Measurements from ENCODE around the gene SAMD9L.

The SAMD9L gene

DNA sequence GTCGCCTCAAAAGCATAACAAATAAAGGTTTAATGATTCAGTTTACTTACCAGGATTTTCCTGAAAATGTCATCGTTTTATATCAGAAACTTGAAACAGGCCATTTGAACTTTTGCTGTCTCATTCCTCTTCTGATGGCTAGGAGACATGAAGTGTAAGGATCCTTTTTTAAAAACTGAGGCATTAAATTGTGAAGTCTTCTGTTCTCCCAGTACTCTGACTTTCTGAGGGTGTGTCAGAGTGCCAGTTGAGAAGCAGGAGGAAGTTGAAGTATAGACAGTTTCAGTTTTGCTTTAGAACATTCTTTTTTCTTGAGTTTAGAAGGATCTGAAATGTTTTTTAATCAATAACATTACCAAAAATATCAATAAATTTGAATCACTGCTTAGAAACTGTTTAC lies at the start of gene SAMD9L:
Gene SAMD9L, minus strand, starts transcription at position 242 of the 400 bp plus-strand sequence. CDS start 12,414 bp downstream, outside the sequence.
- no peaks in the 10 kb centered on the region for H3K27me3 ChIP-seq (ENCODE audit: insufficient read depth, low read length)
- peak within 1 kb of the TSS; percentile 84 for H3K4me3 ChIP-seq (ENCODE audit: low read depth, low read length)
- H3K27ac ChIP-seq (ENCODE audit: low read depth, low read length) = peak within 1 kb of the TSS; percentile 71
- H3K79me2 ChIP-seq (ENCODE audit: control insufficient read depth, insufficient read depth, low read length, unreplicated experiment) = peaks cover 32% of the 10 kb centered on the region
- peaks cover 21% of the 10 kb centered on the region for H3K36me3 ChIP-seq (ENCODE audit: insufficient read depth, low read length)
- H3K4me1 ChIP-seq (ENCODE audit: control insufficient read depth, insufficient read depth, low read length, unreplicated experiment) = peaks cover 24% of the 10 kb centered on the region
- H2AFZ ChIP-seq (ENCODE audit: low read length, unreplicated experiment) = peak within 1 kb of the TSS; percentile 100

GRCh38 chr7:93196336-93196735 lies 48.2 kb upstream of the SAMD9L start:
- peaks cover 3% of the 10 kb centered on the region; the same call in 1 of the 2 replicates for H3K27me3 ChIP-seq (ENCODE audit: insufficient read depth, low read length)
- no peak overlapping the region for H3K27ac ChIP-seq (ENCODE audit: low read depth, low read length)
- H3K4me1 ChIP-seq (ENCODE audit: control insufficient read depth, insufficient read depth, low read length, unreplicated experiment) = no peaks in the 10 kb centered on the region
- no peaks in the 10 kb centered on the region for H3K79me2 ChIP-seq (ENCODE audit: control insufficient read depth, insufficient read depth, low read length, unreplicated experiment)
- no peak overlapping the region for H3K4me3 ChIP-seq (ENCODE audit: low read depth, low read length)
- H3K36me3 ChIP-seq (ENCODE audit: insufficient read depth, low read length) = no peaks in the 10 kb centered on the region
- no peak overlapping the region for H2AFZ ChIP-seq (ENCODE audit: low read length, unreplicated experiment)

DNA sequence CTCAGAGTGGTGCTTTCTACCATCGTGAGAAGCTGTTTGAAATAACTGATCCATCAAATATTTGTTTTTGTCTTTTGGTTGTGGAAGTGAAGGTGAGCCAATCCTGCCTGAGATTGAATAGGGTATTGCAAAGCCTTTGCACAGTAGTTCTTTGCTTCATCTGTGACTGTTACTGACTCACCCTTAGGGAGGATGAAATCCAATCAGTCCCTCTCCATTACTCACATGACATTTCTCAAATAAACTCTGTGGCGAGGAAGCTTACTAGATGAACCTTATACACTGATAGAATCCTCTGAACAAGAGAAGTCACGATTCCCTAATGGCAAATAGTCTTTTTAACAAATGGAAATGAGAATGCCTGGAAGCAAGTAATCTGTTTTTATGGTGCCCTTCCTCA lies 46.2 kb upstream of the SAMD9L start:
- H3K27me3 ChIP-seq (ENCODE audit: insufficient read depth, low read length) = peaks cover 3% of the 10 kb centered on the region; the same call in 1 of the 2 replicates
- no peaks in the 10 kb centered on the region for H3K79me2 ChIP-seq (ENCODE audit: control insufficient read depth, insufficient read depth, low read length, unreplicated experiment)
- no peak overlapping the region for H2AFZ ChIP-seq (ENCODE audit: low read length, unreplicated experiment)
- no peaks in the 10 kb centered on the region for H3K4me1 ChIP-seq (ENCODE audit: control insufficient read depth, insufficient read depth, low read length, unreplicated experiment)
- no peak overlapping the region for H3K4me3 ChIP-seq (ENCODE audit: low read depth, low read length)
- H3K36me3 ChIP-seq (ENCODE audit: insufficient read depth, low read length) = no peaks in the 10 kb centered on the region
- H3K27ac ChIP-seq (ENCODE audit: low read depth, low read length) = no peak overlapping the region

DNA sequence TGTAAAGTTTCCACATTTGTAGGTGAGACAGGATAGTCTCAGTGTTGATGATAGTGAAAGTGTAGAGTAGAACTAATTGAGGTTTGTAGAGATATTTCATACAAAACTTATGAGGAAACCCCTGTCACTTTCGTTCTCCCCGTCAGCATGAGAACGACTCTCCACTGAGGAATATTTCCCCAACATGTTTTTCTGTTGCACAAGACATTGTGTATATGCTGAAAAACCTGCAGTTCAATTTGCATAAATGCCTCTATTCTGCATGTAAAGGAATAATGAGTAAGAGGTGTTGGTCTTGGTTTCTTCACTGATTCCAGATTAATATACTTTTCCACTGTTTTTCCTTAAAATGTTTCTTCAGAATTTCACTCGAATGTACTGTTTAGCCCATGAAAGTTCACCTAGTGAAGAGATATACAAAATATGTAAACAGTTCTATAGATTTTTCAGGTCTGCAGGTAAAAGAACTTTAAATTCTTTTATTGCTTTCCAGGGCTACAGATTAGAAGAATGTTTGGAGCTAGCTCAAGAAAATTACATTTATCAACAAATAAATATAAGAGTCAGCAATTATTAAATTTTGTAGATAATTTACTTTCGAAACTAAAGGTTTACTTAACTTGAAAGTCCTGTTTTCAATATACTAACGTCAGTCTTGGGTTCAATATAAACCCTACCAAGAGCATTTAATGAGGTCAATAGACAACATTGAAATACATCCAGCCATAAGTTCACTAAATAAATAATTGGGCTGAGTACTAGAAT lies 40.9 kb upstream of the SAMD9L start:
- H3K27ac ChIP-seq (ENCODE audit: low read depth, low read length) = no peak overlapping the region
- H3K4me3 ChIP-seq (ENCODE audit: low read depth, low read length) = no peak overlapping the region
- no peak overlapping the region for H2AFZ ChIP-seq (ENCODE audit: low read length, unreplicated experiment)
- H3K27me3 ChIP-seq (ENCODE audit: insufficient read depth, low read length) = peaks cover 3% of the 10 kb centered on the region; the same call in 1 of the 2 replicates
- no peaks in the 10 kb centered on the region for H3K79me2 ChIP-seq (ENCODE audit: control insufficient read depth, insufficient read depth, low read length, unreplicated experiment)
- H3K36me3 ChIP-seq (ENCODE audit: insufficient read depth, low read length) = no peaks in the 10 kb centered on the region
- H3K4me1 ChIP-seq (ENCODE audit: control insufficient read depth, insufficient read depth, low read length, unreplicated experiment) = peaks cover 17% of the 10 kb centered on the region

DNA sequence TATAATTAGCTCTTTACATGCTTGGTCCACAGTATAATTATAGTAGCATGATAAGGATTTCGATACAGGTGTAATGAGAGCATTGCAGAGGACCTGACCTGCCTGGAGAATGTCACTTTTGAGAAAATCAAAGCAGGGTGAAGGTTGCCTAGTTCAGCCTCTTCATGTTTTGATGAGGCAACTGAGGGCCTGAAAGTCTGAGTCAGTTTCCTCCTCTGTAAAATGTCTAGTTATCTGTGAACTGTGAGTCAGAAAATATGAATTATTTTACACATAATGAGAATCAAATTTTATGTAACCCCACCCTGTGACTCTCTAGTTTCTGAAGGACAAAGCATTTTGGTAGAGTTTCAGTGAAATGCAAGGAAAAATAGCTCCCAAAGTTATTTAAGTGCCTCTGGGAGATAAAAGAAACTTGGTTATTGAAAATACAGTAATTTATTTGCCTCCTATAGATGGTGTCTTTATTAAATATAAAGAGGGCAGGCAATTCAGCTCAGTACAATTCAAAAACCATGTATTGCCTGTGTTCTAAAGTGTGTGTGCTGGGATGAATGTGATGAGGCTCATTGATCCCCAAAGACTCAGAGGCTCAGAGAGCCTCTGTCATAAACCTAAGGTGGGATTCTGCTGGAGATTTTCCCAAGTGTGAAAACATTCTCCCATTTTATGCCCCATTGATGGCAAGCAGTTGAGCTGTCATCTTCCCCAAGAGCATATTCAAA lies 37.3 kb upstream of the SAMD9L start:
- Histone ChIP-seq H3K27me3 (ENCODE audit: insufficient read depth, low read length) (no peaks in the 10 kb centered on the region), H3K27ac (ENCODE audit: low read depth, low read length) (no peak overlapping the region), H3K79me2 (ENCODE audit: control insufficient read depth, insufficient read depth, low read length, unreplicated experiment) (no peaks in the 10 kb centered on the region), H3K36me3 (ENCODE audit: insufficient read depth, low read length) (no peaks in the 10 kb centered on the region), H3K4me3 (ENCODE audit: low read depth, low read length) (no peak overlapping the region), H2AFZ (ENCODE audit: low read length, unreplicated experiment) (no peak overlapping the region), H3K4me1 (ENCODE audit: control insufficient read depth, insufficient read depth, low read length, unreplicated experiment) (peaks cover 17% of the 10 kb centered on the region)

GRCh38 chr7:93179173-93179572 lies 31.0 kb upstream of the SAMD9L start:
- no peak overlapping the region for H3K27ac ChIP-seq (ENCODE audit: low read depth, low read length)
- H3K27me3 ChIP-seq (ENCODE audit: insufficient read depth, low read length) = no peaks in the 10 kb centered on the region
- no peaks in the 10 kb centered on the region for H3K79me2 ChIP-seq (ENCODE audit: control insufficient read depth, insufficient read depth, low read length, unreplicated experiment)
- no peak overlapping the region for H2AFZ ChIP-seq (ENCODE audit: low read length, unreplicated experiment)
- H3K4me3 ChIP-seq (ENCODE audit: low read depth, low read length) = no peak overlapping the region
- no peaks in the 10 kb centered on the region for H3K36me3 ChIP-seq (ENCODE audit: insufficient read depth, low read length)
- no peaks in the 10 kb centered on the region for H3K4me1 ChIP-seq (ENCODE audit: control insufficient read depth, insufficient read depth, low read length, unreplicated experiment)

GRCh38 chr7:93178213-93178612 lies 30.0 kb upstream of the SAMD9L start:
- Histone ChIP-seq H3K27me3 (ENCODE audit: insufficient read depth, low read length) (no peaks in the 10 kb centered on the region), H3K79me2 (ENCODE audit: control insufficient read depth, insufficient read depth, low read length, unreplicated experiment) (no peaks in the 10 kb centered on the region), H3K27ac (ENCODE audit: low read depth, low read length) (no peak overlapping the region), H3K36me3 (ENCODE audit: insufficient read depth, low read length) (no peaks in the 10 kb centered on the region), H3K4me1 (ENCODE audit: control insufficient read depth, insufficient read depth, low read length, unreplicated experiment) (no peaks in the 10 kb centered on the region), H3K4me3 (ENCODE audit: low read depth, low read length) (no peak overlapping the region), H2AFZ (ENCODE audit: low read length, unreplicated experiment) (no peak overlapping the region)

- Histone ChIP-seq H3K4me1 (ENCODE audit: control insufficient read depth, insufficient read depth, low read length, unreplicated experiment) (peaks cover 2% of the 10 kb centered on the region), H3K4me3 (ENCODE audit: low read depth, low read length) (no peak overlapping the region), H3K79me2 (ENCODE audit: control insufficient read depth, insufficient read depth, low read length, unreplicated experiment) (no peaks in the 10 kb centered on the region), H3K36me3 (ENCODE audit: insufficient read depth, low read length) (0 out of 2 replicates have a peak, but pooled peaks cover 4% of the 10 kb centered on the region), H3K27ac (ENCODE audit: low read depth, low read length) (no peak overlapping the region), H2AFZ (ENCODE audit: low read length, unreplicated experiment) (no peak overlapping the region), H3K27me3 (ENCODE audit: insufficient read depth, low read length) (no peaks in the 10 kb centered on the region)
Measured at GRCh38 chr7:93176992-93177580, 28.9 kb upstream of the SAMD9L start.

DNA sequence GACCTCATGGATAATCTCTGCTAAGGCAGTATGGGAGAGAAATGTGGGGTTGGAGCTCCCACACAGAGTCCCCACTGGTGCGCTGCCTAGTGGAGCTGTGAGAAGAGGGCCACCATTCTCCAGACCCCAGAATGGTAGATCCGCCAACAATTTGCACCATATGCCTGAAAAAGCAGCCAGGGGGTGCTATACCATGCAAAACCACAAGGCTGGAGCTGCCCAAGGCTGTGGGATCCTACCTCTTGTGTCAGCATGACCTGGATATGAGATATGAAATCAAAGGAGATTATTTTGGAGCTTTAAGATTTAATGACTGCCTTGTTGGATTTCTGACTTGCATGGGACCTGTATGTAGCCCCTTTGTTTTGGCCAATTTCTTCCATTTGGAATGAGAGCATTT lies 27.0 kb upstream of the SAMD9L start:
- Histone ChIP-seq H3K79me2 (ENCODE audit: control insufficient read depth, insufficient read depth, low read length, unreplicated experiment) (no peaks in the 10 kb centered on the region), H3K4me1 (ENCODE audit: control insufficient read depth, insufficient read depth, low read length, unreplicated experiment) (peaks cover 4% of the 10 kb centered on the region), H3K27me3 (ENCODE audit: insufficient read depth, low read length) (no peaks in the 10 kb centered on the region), H3K27ac (ENCODE audit: low read depth, low read length) (no peak overlapping the region), H3K4me3 (ENCODE audit: low read depth, low read length) (no peak overlapping the region), H2AFZ (ENCODE audit: low read length, unreplicated experiment) (no peak overlapping the region), H3K36me3 (ENCODE audit: insufficient read depth, low read length) (0 out of 2 replicates have a peak, but pooled peaks cover 4% of the 10 kb centered on the region)

DNA sequence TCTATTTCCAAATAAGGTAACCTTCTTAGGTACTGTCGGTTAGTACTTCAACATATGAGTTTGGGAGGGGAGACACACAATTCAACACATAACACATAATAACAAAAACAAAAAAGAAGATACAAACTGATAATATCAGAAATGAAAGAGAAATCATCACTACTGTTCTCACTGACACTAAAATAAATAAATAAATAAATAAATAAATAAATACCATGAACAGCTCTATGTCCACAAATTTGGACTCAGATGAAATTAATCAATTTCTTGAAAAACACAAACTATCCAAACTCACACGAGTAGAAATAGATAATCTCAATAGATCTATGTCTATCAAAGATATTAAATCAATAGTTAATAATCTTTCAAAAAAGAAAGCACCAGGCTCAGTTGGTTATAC lies 24.5 kb upstream of the SAMD9L start:
- no peak overlapping the region for H2AFZ ChIP-seq (ENCODE audit: low read length, unreplicated experiment)
- H3K4me1 ChIP-seq (ENCODE audit: control insufficient read depth, insufficient read depth, low read length, unreplicated experiment) = peaks cover 4% of the 10 kb centered on the region
- H3K27ac ChIP-seq (ENCODE audit: low read depth, low read length) = no peak overlapping the region
- 0 out of 2 replicates have a peak, but pooled peaks cover 4% of the 10 kb centered on the region for H3K36me3 ChIP-seq (ENCODE audit: insufficient read depth, low read length)
- H3K79me2 ChIP-seq (ENCODE audit: control insufficient read depth, insufficient read depth, low read length, unreplicated experiment) = no peaks in the 10 kb centered on the region
- H3K27me3 ChIP-seq (ENCODE audit: insufficient read depth, low read length) = no peaks in the 10 kb centered on the region
- no peak overlapping the region for H3K4me3 ChIP-seq (ENCODE audit: low read depth, low read length)

All from ACC112 (cell line).